Mesenteric fat pad (tissue), 1 donor: ENCODE measurements around the gene SHROOM2. TPM values are rescaled to one million over a fixed set of nuclear protein-coding genes. Genes with fewer than 3 reads are reported as not detected.
"Not testable (repeated sequence)": the region's sequence is repeated elsewhere in the genome, so short reads cannot be mapped to it uniquely, and the experiment has no call there.

Experiments
- DNase-seq: peaks from one replicate; pipeline ENCODE4 v3.0.0-alpha.2; 2020; ENCODE audit warnings: low spot score
- total RNA-seq: library from RNA; stranded (reverse); fragmentation: NEBNext Ultra II Directional; extraction: Animal tissue kit (Norgen Biotek cat#: 25700); gene quantifications from one replicate; pipeline ENCODE4 v1.2.1, GENCODE V29; 2021
- donor health status: DM: yes; HTN: yes; CAD: no.

The SHROOM2 gene
- total RNA-seq, 1 donor from 2014 or later: 0.58 TPM

DNA sequence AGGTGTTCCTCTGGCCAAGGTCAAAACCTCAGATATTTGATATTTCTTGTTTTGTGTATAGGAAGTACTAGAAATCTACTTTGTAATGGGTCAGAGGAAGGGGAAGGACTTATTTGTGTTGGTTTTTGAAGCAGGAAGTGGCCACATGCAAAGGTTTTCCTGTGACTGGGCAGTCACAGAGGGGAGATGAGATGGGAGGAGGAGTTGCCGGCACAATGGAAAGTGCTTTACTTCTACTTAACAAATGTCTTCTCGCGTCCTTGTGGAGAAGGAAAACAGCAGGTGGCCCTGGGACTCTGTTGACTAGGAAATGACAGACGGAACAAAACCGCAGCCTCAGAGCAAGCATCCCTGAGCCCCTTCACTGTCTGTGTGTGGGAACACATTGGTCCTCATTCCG lies 46.6 kb downstream of the SHROOM2 start:
- DNase-seq: no peak

DNA sequence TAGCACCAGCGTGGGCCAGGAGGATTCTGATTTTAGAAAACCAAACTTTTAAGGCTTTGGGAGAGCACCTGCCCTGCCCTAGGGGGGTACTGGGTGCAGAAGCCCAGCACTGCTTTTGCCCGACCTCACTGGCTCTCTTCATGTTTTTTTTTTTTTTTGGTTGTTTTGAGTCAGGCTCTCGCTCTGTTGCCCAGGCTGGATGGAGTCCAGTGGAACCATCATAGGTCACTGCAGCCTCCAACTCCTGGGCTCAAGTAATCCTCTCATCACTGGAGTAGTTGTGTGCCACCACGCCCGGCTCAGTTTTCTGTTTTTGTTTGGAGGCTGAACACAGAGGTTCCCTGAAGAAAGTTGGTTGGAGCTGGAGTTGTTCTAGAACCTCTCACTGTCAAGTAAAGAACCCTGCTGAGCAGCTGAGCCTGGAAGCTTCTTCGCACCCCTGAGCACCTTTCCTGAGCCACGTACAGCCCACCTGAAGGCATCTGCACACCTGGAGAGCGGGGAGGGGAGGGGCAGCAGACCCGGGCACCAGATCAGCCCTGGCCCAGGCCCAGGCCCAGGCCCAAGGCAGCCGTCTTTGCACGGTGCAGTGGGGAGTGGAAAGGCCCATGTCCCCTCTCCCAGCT lies 49.5 kb downstream of the SHROOM2 start:
- DNase-seq: no peak

DNA sequence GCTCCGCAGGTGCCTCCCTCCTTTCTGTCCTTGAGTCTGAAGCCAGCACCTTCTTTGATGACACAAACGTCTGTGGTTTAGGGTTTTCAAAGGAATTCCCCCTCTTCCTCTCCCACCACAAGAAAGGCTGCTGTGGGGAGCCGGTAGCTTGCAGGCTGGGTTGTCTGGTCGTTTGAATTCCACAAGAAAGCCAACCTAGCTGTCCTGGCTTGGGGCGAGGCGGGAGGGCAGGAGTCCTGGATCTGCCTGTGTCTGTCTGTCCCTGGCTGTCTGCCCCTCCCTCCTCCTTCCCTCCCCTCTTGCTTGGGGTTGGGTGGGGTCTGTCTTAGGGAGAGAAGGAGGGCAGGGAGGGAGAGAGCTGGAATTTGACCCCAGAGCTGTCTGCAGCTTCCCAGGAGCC lies 56.3 kb downstream of the SHROOM2 start:
- no peak for DNase-seq

- no peak for DNase-seq
Observed at GRCh38 chrX:9844936-9845577, 58.8 kb downstream of the SHROOM2 start.

DNA sequence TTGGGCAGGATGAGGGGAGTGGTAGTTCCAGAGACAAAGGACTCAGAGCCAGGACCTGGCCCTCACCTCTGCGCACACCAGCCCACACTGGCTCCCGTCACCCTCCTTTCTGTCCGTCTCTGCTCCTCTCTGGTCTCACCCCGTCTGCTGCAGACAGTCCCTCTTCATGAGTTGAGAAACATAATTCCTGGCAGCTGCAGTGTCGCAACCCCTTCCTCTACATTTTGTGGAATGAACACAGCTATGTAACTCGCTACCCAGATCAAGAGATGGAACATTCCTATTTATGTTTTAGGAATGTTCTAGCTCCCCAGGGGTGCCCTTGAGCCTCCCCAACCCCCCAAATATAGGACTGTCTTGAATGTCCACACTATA lies 59.3 kb downstream of the SHROOM2 start:
- DNase-seq: no peak

DNA sequence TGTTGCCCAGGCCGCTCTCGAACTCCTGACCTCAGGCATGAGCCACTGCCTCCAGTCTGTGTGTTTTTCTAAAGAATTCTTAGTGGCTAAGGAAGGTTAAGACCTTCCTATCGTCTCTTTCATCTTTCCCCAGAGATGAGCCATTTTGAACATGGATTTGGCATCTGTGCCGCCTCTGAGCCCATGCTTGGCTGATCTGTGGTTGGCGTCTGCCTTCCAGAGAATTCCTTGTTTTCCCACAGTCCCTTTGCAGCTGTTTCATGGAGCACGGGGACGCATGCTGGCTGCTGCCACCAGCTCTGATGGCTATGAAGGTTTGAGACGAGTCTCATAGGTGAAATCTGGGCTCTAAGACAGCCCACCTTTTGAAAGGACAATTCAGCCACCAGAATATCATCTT lies 60.4 kb downstream of the SHROOM2 start:
- DNase-seq: no peak

GRCh38 chrX:9847071-9847470 lies 60.8 kb downstream of the SHROOM2 start:
- DNase-seq: no peak

DNA sequence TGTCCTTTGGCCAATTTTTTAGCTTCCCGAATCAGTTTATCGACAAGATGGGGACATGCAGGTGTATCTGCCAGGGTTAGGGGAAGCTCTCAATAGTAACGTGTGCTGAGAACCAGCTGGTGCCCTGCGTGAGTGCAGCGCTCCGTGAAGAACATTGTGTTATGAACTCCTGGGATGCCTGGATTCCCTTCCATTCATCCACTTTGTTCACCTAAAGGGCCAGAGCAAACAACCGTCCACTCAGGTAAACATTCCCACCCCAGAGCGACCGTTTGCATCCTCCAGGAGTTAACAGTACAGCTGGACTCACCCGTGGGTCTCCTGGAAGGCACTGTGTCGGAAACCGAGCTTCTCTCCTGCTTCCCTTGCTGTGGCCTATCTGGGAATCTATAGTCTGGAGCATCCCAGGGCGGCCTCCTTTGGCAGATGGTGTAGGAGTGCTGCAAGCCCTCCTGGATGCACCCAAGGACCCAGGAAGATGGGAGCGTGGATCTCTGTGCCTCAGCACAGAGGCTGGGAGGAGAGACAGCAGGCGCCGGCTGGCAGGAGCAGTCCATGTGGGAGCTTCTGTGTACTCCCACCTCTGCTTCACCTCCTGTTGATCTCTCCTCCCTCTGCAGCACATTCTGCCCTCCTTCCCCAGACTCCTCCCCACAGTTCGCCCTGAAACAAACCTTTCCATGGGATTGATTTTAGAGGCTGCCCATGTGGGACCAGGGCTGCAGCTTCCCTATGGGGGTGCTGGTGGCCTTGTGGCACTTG lies 62.7 kb downstream of the SHROOM2 start:
- no peak for DNase-seq

DNA sequence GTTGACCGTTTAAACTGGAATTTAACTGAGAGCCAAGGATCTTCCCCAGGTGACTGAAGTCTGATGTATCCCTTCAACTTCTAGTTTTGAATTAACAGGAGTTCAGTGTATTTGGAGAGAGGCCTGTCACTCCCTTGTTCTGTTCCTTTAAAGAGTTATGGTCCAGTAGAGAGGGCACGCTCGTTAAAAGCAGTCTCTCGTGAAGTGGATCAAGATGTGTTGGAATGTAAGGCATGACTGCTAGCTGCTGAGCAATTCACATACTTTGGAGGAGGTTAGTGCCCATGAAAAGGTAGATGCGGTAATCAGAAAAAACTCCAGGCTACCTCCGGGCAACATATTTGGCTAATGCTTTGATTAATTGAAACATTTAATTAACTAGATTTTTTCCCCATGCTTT lies 65.7 kb downstream of the SHROOM2 start:
- no peak for DNase-seq

DNA sequence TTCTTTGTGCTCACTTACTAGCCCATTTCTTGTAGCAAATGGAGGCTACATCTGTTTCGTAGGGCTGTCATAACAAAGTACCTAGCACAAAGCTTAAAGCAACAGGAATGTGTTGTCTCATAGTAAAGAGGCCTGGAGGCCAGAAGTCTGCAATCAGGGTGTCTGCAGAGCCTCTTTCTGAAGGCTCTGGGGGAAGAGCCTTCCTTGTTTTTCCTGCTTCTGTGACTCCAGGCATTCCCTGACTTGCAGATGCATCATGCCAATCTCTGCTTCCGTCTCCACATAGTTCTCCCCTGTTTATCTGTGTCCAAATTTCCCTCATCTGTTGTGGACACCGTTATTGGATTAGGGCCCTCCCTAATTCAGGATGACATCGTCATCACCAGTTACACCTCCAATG lies 67.1 kb downstream of the SHROOM2 start:
- no peak for DNase-seq

GRCh38 chrX:9855561-9856283 lies 69.5 kb downstream of the SHROOM2 start:
- no peak for DNase-seq

DNA sequence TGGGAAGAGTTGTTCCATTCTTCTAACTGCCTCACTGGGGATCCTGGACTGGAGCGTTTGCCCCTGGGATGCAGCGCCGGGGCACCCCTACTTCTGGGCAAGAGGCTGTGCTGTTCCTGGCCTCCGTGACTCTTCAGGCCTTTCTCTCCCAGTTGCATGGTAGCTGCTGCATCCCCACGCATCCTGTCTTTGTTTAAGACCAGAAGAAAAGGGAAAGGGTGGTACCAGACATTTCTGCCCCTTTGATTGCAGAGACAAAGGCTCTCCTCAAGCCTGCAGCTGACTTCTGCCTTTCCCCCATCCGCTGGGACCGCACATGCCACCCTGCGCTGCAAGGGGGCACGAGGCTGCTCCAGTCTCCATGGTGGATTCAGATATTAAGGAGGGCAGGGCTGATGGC lies 70.4 kb downstream of the SHROOM2 start:
- no peak for DNase-seq

DNA sequence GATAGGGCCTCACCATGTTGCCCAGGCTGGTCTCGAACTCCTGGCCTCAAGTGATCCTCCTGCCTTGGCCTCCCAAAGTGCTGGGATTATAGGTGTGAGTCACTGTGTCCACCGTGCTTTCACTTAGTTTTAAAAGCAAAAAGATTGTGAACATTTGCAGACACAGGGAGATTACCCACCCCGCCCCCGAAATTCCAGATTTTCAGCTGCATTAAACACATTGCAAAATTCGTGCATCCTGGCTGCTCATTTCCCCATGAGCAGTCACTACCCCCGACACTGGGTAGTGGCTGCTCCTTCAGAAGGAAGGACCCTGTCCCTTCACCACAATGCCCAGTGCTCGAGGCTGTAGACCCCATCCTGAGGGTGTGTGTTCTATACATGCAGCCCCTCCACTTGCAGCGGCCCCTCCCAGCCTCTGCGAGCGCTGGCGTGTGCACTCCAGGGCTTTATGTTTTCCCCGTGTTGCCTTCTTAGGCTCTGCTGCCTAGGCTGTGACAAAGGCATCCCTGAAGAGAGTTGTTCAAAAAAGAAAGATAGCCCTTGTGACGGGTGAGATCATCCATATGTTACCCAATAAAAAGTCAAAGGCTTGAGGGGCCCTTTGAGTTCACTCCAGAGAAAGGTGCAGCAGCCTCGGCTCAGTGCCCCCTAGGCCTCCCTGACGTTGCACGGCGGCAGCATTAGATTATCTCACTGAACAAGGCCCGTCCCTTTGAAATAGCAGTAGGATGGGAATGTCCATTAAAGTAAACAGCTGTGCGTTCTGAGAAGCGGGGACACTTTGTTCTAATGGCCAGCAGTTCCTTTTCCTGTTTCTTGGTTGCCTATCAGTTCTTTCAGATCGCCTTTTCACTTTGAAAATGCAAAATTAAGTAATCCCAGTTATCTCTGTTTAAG lies 71.6 kb downstream of the SHROOM2 start:
- no peak for DNase-seq

- DNase-seq: not testable (repeated sequence)
Observed at GRCh38 chrX:9858684-9859083, 72.5 kb downstream of the SHROOM2 start.

GRCh38 chrX:9859711-9860555 lies 73.7 kb downstream of the SHROOM2 start:
- DNase-seq: no peak

- DNase-seq: no peak
Observed at GRCh38 chrX:9860826-9861225, 74.6 kb downstream of the SHROOM2 start.

- DNase-seq: no peak
Observed at GRCh38 chrX:9861711-9862110, 75.5 kb downstream of the SHROOM2 start.

DNA sequence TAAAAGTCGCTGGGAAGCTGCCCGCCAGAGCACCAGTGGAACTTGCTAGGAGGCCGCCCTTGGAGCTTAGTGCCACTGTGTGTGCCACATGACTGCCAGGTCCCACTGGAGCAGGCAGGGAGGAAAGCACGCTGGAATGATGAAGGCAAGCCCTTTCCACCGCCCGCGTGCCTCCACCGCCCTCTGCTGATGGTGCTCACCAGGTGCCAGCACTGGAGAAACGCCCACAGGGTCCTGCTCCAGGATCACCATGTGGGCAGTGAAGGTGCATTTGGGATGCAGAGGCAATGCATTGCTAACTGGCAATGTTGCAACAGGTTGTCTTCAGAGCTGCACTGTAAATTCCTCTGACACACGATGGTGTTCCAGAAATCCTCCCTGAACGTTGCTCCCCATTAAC lies 76.3 kb downstream of the SHROOM2 start:
- no peak for DNase-seq

- DNase-seq: no peak
Observed at GRCh38 chrX:9862953-9863352, 76.7 kb downstream of the SHROOM2 start.

- no peak for DNase-seq
Observed at GRCh38 chrX:9864011-9864410, 77.8 kb downstream of the SHROOM2 start.
